GM21447 (cell line): Measurements from ENCODE around the gene NPAS2.

Source experiments
- ATAC-seq: cut with Tn5 transposase; IDR thresholded peaks from one replicate; pipeline ENCODE4 v1.9.1; 2021; ENCODE audit not compliant: unreplicated experiment

Gene NPAS2

GRCh38 chr2:100852999-100853908, 33.3 kb downstream of the NPAS2 start:
- no peak for ATAC-seq

GRCh38 chr2:100853909-100854810, 34.2 kb downstream of the NPAS2 start:
- no peak for ATAC-seq

- no peak for ATAC-seq
Observed at GRCh38 chr2:100855084-100855483, 35.1 kb downstream of the NPAS2 start.

GRCh38 chr2:100855606-100856005, 35.7 kb downstream of the NPAS2 start:
- ATAC-seq = no peak

GRCh38 chr2:100856732-100857131, 36.8 kb downstream of the NPAS2 start:
- ATAC-seq = no peak

GRCh38 chr2:100857341-100857740, 37.4 kb downstream of the NPAS2 start:
- ATAC-seq = no peak

- no peak for ATAC-seq
Observed at GRCh38 chr2:100857915-100858314, 38.0 kb downstream of the NPAS2 start.

- no peak for ATAC-seq
Observed at GRCh38 chr2:100859902-100860301, 40.0 kb downstream of the NPAS2 start.

GRCh38 chr2:100861340-100861739, 41.4 kb downstream of the NPAS2 start:
- ATAC-seq = no peak

- ATAC-seq = no peak
Observed at GRCh38 chr2:100862081-100862480, 42.1 kb downstream of the NPAS2 start.

- no peak for ATAC-seq
Observed at GRCh38 chr2:100865816-100866460, 46.0 kb downstream of the NPAS2 start.

GRCh38 chr2:100868083-100868482, 48.1 kb downstream of the NPAS2 start:
- no peak for ATAC-seq

GRCh38 chr2:100869120-100869519, 49.2 kb downstream of the NPAS2 start:
- ATAC-seq = no peak

GRCh38 chr2:100870652-100871531, 51.0 kb downstream of the NPAS2 start:
- no peak for ATAC-seq

- ATAC-seq = no peak
Observed at GRCh38 chr2:100875516-100876230, 55.7 kb downstream of the NPAS2 start.

GRCh38 chr2:100876231-100876860, 56.4 kb downstream of the NPAS2 start:
- ATAC-seq = no peak

- ATAC-seq = no peak
Observed at GRCh38 chr2:100877555-100877954, 57.6 kb downstream of the NPAS2 start.

- no peak for ATAC-seq
Observed at GRCh38 chr2:100878000-100878791, 58.3 kb downstream of the NPAS2 start.
